HEK293 (cell line): ENCODE data around the gene SREBF1.
A peak's percentile ranks its signal among the peaks of the same experiment; 100 is the strongest.

Experiments used
- CTCF ChIA-PET: fragments of 350-600 bp; formaldehyde crosslinking; extraction: SDS; loops from one replicate; lab custom pipeline; 2021; ENCODE audit warnings: antibody characterized with exemption; lab: Yijun Ruan, JAX
- POLR2A ChIA-PET: fragments of 300-600 bp; formaldehyde crosslinking; extraction: SDS; loops from one replicate; lab custom pipeline; 2020; ENCODE audit warnings: antibody characterized with exemption, inconsistent platforms; lab: Yijun Ruan, JAX
- H3K27ac ChIP-seq: fragments of 200-500 bp; sonication (Bioruptor generic); 2 replicates; pipeline ENCODE4 v1.5.1; 2014; ENCODE audit warnings: low read depth, low read length, control low read depth, inconsistent platforms; ENCODE audit errors: extremely low read depth
- H3K36me3 ChIP-seq, 2 experiments: fragments of 200-500 bp in 1 of 2; sonication (Bioruptor generic) in 1 of 2; 1 replicate in 1 of 2; 2 replicates in 1 of 2; pipeline ENCODE4 v1.5.1; 2014 to 2017; ENCODE audit warnings: inconsistent platforms in 2 of 2, low read length in 2 of 2; ENCODE audit not compliant: control insufficient read depth in 2 of 2, insufficient read depth in 1 of 2
- H3K4me1 ChIP-seq: fragments of 200-500 bp; sonication (Bioruptor generic); 2 replicates; pipeline ENCODE4 v1.5.1; 2014; ENCODE audit warnings: mild to moderate bottlenecking, low read length, inconsistent platforms; ENCODE audit not compliant: control insufficient read depth, insufficient read depth
- H3K4me3 ChIP-seq: 2 replicates; pipeline ENCODE4 v1.5.1; 2011; ENCODE audit warnings: low read depth, mild to moderate bottlenecking, control low read depth, low read length, moderate library complexity
- H3K9me3 ChIP-seq: fragments of 200-500 bp; sonication (Bioruptor generic); 2 replicates; pipeline ENCODE4 v1.5.1; 2014; ENCODE audit warnings: low read depth, low read length, inconsistent platforms; ENCODE audit not compliant: control insufficient read depth, insufficient read depth
- BCL6B ChIP-seq: fragments of 450-650 bp; formaldehyde crosslinking; IDR thresholded peaks from 2 replicates; pipeline ENCODE4 v1.5.1; 2017; ENCODE audit warnings: missing biosample characterization, missing genetic modification characterization
- GLIS1 ChIP-seq: fragments of 450-650 bp; formaldehyde crosslinking; IDR thresholded peaks from 2 replicates; pipeline ENCODE4 v1.5.1; 2016; ENCODE audit warnings: missing biosample characterization, missing genetic modification characterization
- KLF10 ChIP-seq: fragments of 450-650 bp; IDR thresholded peaks from 2 replicates; pipeline ENCODE4 v1.5.1; 2018; ENCODE audit warnings: missing biosample characterization, mild to moderate bottlenecking, missing genetic modification characterization
- PATZ1 ChIP-seq: fragments of 450-650 bp; formaldehyde crosslinking; IDR thresholded peaks from 2 replicates; pipeline ENCODE4 v1.5.1; 2016; ENCODE audit warnings: missing biosample characterization, missing genetic modification characterization
- SCRT2 ChIP-seq: fragments of 450-650 bp; formaldehyde crosslinking; IDR thresholded peaks from 2 replicates; pipeline ENCODE4 v1.5.1; 2016; ENCODE audit warnings: missing biosample characterization, missing genetic modification characterization
- SP7 ChIP-seq: fragments of 450-650 bp; formaldehyde crosslinking; IDR thresholded peaks from 2 replicates; pipeline ENCODE4 v1.5.1; 2016; ENCODE audit warnings: missing biosample characterization, missing genetic modification characterization
- ZNF112 ChIP-seq: fragments of 450-650 bp; formaldehyde crosslinking; IDR thresholded peaks from 2 replicates; pipeline ENCODE4 v1.5.0; 2017; ENCODE audit warnings: missing biosample characterization, missing genetic modification characterization
- ZNF221 ChIP-seq: fragments of 450-650 bp; formaldehyde crosslinking; IDR thresholded peaks from 2 replicates; pipeline ENCODE4 v1.5.1; 2017; ENCODE audit warnings: missing biosample characterization, missing genetic modification characterization, borderline replicate concordance
- ZNF223 ChIP-seq: fragments of 450-650 bp; formaldehyde crosslinking; IDR thresholded peaks from 2 replicates; pipeline ENCODE4 v1.5.1; 2016; ENCODE audit warnings: missing biosample characterization, missing genetic modification characterization
- ZNF362 ChIP-seq: fragments of 450-650 bp; formaldehyde crosslinking; IDR thresholded peaks from 2 replicates; pipeline ENCODE4 v1.5.1; 2016; ENCODE audit warnings: missing biosample characterization, missing genetic modification characterization
- ZNF398 ChIP-seq: fragments of 450-650 bp; formaldehyde crosslinking; IDR thresholded peaks from 2 replicates; pipeline ENCODE4 v1.5.1; 2017; ENCODE audit warnings: missing biosample characterization, missing genetic modification characterization
- ZNF488 ChIP-seq: fragments of 450-650 bp; formaldehyde crosslinking; IDR thresholded peaks from 2 replicates; pipeline ENCODE4 v1.5.1; 2016; ENCODE audit warnings: missing biosample characterization, missing genetic modification characterization
- ZNF518A ChIP-seq: fragments of 450-650 bp; formaldehyde crosslinking; conservative IDR thresholded peaks from 2 replicates; pipeline ENCODE4 v1.5.1; 2016; ENCODE audit warnings: low read depth, missing biosample characterization, missing genetic modification characterization
- ZNF558 ChIP-seq: fragments of 450-650 bp; formaldehyde crosslinking; IDR thresholded peaks from 2 replicates; pipeline ENCODE4 v1.5.1; 2016; ENCODE audit warnings: missing biosample characterization, missing genetic modification characterization
- ZNF596 ChIP-seq: fragments of 450-650 bp; IDR thresholded peaks from 2 replicates; pipeline ENCODE4 v1.5.0; 2018; ENCODE audit warnings: missing biosample characterization, mild to moderate bottlenecking, missing genetic modification characterization, moderate library complexity
- ZNF621 ChIP-seq: fragments of 450-650 bp; formaldehyde crosslinking; IDR thresholded peaks from 2 replicates; pipeline ENCODE4 v1.5.1; 2017; ENCODE audit warnings: missing biosample characterization, missing genetic modification characterization
- ZNF624 ChIP-seq: fragments of 450-650 bp; formaldehyde crosslinking; IDR thresholded peaks from 2 replicates; pipeline ENCODE4 v1.5.1; 2017; ENCODE audit warnings: missing biosample characterization, missing genetic modification characterization
- ZNF645 ChIP-seq: fragments of 450-650 bp; formaldehyde crosslinking; IDR thresholded peaks from 2 replicates; pipeline ENCODE4; 2016; ENCODE audit warnings: missing biosample characterization, missing genetic modification characterization
- ZNF837 ChIP-seq: fragments of 450-650 bp; formaldehyde crosslinking; IDR thresholded peaks from 2 replicates; pipeline ENCODE4 v1.5.1; 2016; ENCODE audit warnings: missing biosample characterization, missing genetic modification characterization

Gene SREBF1

GRCh38 chr17:17840751-17841591 lies 4.2 kb upstream of the SREBF1 start (continued):
- TF ChIP-seq GLIS1 (tag by site-specific recombination) (peak; percentile 80), PATZ1 (tag by site-specific recombination) (0 out of 2 replicates have a peak, but pooled peaks have one; percentile 17), ZNF645 (tag by site-specific recombination) (no peak)

GRCh38 chr17:17839791-17840707 lies 3.3 kb upstream of the SREBF1 start:
- Histone ChIP-seq H3K36me3 (no peaks in the 10 kb centered on the region), H3K4me3 (peak overlapping the region; percentile 38), H3K9me3 (no peaks in the 10 kb centered on the region), H3K27ac (peak overlapping the region; percentile 94), H3K4me1 (peaks cover 26% of the 10 kb centered on the region)
- ChIA-PET CTCF (interaction anchor here (0.8 to 1.3 kb wide), 3 partner anchors 28 to 29 kb away, joined by 3 to 5 read pairs (median 4); no protein-coding TSS in a partner anchor), POLR2A (interaction anchor here (0.6 to 4.2 kb wide), 11 partner anchors 10 to 448 kb away, joined by 3 to 181 read pairs (median 5); no protein-coding TSS in a partner anchor)
- TF ChIP-seq ZNF221 (tag by site-specific recombination): no peak
- TF ChIP-seq SCRT2 (tag by site-specific recombination): no peak
- TF ChIP-seq ZNF837 (tag by site-specific recombination): no peak
- no peak for TF ChIP-seq ZNF518A (tag by site-specific recombination)
- no peak for TF ChIP-seq ZNF624 (tag by site-specific recombination)
- no peak for TF ChIP-seq ZNF488 (tag by site-specific recombination)
- TF ChIP-seq ZNF362 (tag by site-specific recombination): no peak
- TF ChIP-seq ZNF621: no peak
- TF ChIP-seq ZNF398: no peak; the same call in 1 of the 2 replicates
- no peak for TF ChIP-seq ZNF112 (tag by site-specific recombination)
- TF ChIP-seq SP7 (tag by site-specific recombination): peak; percentile 55; the same call in 1 of the 2 replicates
- TF ChIP-seq ZNF223 (tag by site-specific recombination): peak; percentile 78; the same call in 1 of the 2 replicates
- no peak for TF ChIP-seq BCL6B (tag by site-specific recombination)
- no peak; the same call in 1 of the 2 replicates for TF ChIP-seq ZNF596 (tag by site-specific recombination)
- peak; percentile 74; the same call in 1 of the 2 replicates for TF ChIP-seq KLF10 (tag by site-specific recombination)
- TF ChIP-seq ZNF558 (tag by site-specific recombination): no peak
